ENCODE data around the gene MRPL19.

DNA sequence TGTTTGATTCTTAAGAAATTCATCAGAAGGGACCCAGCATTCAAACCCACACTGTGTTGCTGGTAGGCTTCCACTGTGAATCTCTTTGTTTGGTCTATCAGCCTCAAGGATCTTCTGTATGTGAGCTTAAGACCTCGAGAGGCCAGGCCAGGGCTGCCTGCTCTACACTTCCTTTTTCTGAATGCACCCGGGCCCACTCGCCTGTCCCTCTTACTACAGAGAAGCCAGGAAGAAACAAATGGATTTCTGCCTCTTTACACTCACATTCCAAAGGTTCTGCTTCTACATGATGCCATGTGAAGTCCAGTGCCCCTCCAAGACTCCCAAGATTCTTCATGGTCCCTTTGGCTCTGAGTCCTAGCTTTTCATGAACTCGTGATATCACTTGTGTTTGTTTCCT is 25.4 kb upstream of the MRPL19 start:
- TF ChIP-seq REST (IDR thresholded peaks at IDR 0.05; ENCODE audit: insufficient read depth in 1 of 2, low read depth in 2 of 2, low read length in 1 of 2) (no peak), POLR2AphosphoS5 (IDR thresholded peaks at IDR 0.05; ENCODE audit: low read depth, low read length) (no peak), SIN3A (IDR thresholded peaks at IDR 0.05; ENCODE audit: borderline replicate concordance, insufficient read depth, low read depth, low read length) (no peak), TCF7L2 (IDR thresholded peaks at IDR 0.05; ENCODE audit: low read depth, low read length) (no peak)
- TF ChIP-seq, protein P1, sequence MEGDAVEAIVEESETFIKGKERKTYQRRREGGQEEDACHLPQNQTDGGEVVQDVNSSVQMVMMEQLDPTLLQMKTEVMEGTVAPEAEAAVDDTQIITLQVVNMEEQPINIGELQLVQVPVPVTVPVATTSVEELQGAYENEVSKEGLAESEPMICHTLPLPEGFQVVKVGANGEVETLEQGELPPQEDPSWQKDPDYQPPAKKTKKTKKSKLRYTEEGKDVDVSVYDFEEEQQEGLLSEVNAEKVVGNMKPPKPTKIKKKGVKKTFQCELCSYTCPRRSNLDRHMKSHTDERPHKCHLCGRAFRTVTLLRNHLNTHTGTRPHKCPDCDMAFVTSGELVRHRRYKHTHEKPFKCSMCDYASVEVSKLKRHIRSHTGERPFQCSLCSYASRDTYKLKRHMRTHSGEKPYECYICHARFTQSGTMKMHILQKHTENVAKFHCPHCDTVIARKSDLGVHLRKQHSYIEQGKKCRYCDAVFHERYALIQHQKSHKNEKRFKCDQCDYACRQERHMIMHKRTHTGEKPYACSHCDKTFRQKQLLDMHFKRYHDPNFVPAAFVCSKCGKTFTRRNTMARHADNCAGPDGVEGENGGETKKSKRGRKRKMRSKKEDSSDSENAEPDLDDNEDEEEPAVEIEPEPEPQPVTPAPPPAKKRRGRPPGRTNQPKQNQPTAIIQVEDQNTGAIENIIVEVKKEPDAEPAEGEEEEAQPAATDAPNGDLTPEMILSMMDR (IDR thresholded peaks at IDR 0.05): no peak
